Prostate gland (tissue), 2 donors: ENCODE measurements around the gene ERGIC3. TPM values are rescaled to one million over a fixed set of nuclear protein-coding genes. Genes with fewer than 3 reads are reported as not detected.
"Not testable (repeated sequence)": the region's sequence is repeated elsewhere in the genome, so short reads cannot be mapped to it uniquely, and the experiment has no call there.

Experiments used
- DNase-seq: peaks from one replicate; pipeline ENCODE4 v3.0.0-alpha.2; 2019; ENCODE audit warnings: low spot score
- H3K27ac ChIP-seq, 2 donors: fragments of 200-600 bp; sonication (generic); 2 replicates each; pipeline ENCODE4 v1.5.1; 2017 to 2019
- H3K27me3 ChIP-seq: fragments of 200-600 bp; sonication (generic); replicated peaks from 2 replicates; pipeline ENCODE4 v1.5.1; 2019; ENCODE audit not compliant: insufficient read depth
- H3K36me3 ChIP-seq, 2 donors: fragments of 200-600 bp; sonication (generic); 1 replicate in 1 of 2; 2 replicates in 1 of 2; pipeline versions ENCODE4 v1.5.1 to v1.8.1; 2017 to 2019
- H3K4me1 ChIP-seq: fragments of 200-600 bp; sonication (generic); replicated peaks from 2 replicates; pipeline ENCODE4 v1.5.1; 2019
- H3K4me3 ChIP-seq, 2 donors: fragments of 200-600 bp; sonication (generic); 2 replicates each; pipeline ENCODE4 v1.5.1; 2017 to 2019
- H3K9me3 ChIP-seq: fragments of 200-600 bp; sonication (generic); 2 replicates; pipeline ENCODE4 v1.5.1; 2017
- CTCF ChIP-seq, 4 experiments: fragments of 200-600 bp in 2 of 4; fragments of 450-650 bp in 2 of 4; sonication (generic) in 2 of 4; IDR thresholded peaks; 1 replicate in 3 of 4; 2 replicates in 1 of 4; pipeline ENCODE4 v1.5.1; 2016 to 2019; ENCODE audit warnings: antibody characterized with exemption in 4 of 4, mild to moderate bottlenecking in 2 of 4, moderate library complexity in 2 of 4
- POLR2A ChIP-seq: fragments of 450-650 bp; IDR thresholded peaks from one replicate; pipeline ENCODE4 v1.6.1; 2016; ENCODE audit warnings: antibody characterized with exemption, mild to moderate bottlenecking
- POLR2AphosphoS5 ChIP-seq: sonication (generic); formaldehyde crosslinking; IDR thresholded peaks from one replicate; pipeline ENCODE4 v1.6.1; 2017; ENCODE audit warnings: antibody characterized with exemption
- WGBS: methylation state at CpG from one replicate; pipeline ENCODE4 v1.1.5; 2018; 5-methylcytosine and 5-hydroxymethylcytosine counted together
- intact Hi-C: fragments of 100-400 bp; cut with DNase I; formaldehyde crosslinking; loops from one replicate; pipeline ENCODE4 v1.14.2; 2022
- total RNA-seq, 2 donors: library from RNA; depleted of rRNA; stranded (reverse); fragments of >200 nt; gene quantifications; one replicate each; pipeline ENCODE4 v1.1.0, GENCODE V29; 2016

ERGIC3 gene
- total RNA-seq, 2 donors from 2014 or later, result 277 to 282 TPM

GRCh38 chr20:35515949-35516645 lies 25.8 kb upstream of the ERGIC3 start:
- Histone ChIP-seq H3K27ac (no peak overlapping the region), H3K36me3 (no peaks in the 10 kb centered on the region), H3K4me3 (no peak overlapping the region), H3K27me3 (no peaks in the 10 kb centered on the region), H3K4me1 (no peaks in the 10 kb centered on the region), H3K9me3 (no peaks in the 10 kb centered on the region)
- 70% methylated on average over 3 of the region's 3 CpGs for WGBS
- TF ChIP-seq POLR2A (no peak), POLR2AphosphoS5 (no peak), CTCF (IDR thresholded peaks at IDR 0.05) (no peak)
- DNase-seq, result no peak
- intact Hi-C loops, result no loop called here

GRCh38 chr20:35517125-35517524 lies 24.8 kb upstream of the ERGIC3 start:
- no peak overlapping the region for H3K27ac ChIP-seq
- TF ChIP-seq POLR2AphosphoS5 (no peak), POLR2A (no peak), CTCF (IDR thresholded peaks at IDR 0.05) (no peak)
- H3K4me3 ChIP-seq, result no peak overlapping the region
- WGBS, result 76% methylated on average over 1 of the region's 1 CpG
- H3K4me1 ChIP-seq, result no peaks in the 10 kb centered on the region
- no peak for DNase-seq
- no peaks in the 10 kb centered on the region for H3K36me3 ChIP-seq
- intact Hi-C loops, result no loop called here
- no peaks in the 10 kb centered on the region for H3K27me3 ChIP-seq
- H3K9me3 ChIP-seq, result no peaks in the 10 kb centered on the region

GRCh38 chr20:35517767-35518166 lies 24.1 kb upstream of the ERGIC3 start:
- H3K4me1 ChIP-seq, H3K27ac ChIP-seq, H3K9me3 ChIP-seq, H3K4me3 ChIP-seq, H3K36me3 ChIP-seq, H3K27me3 ChIP-seq, intact Hi-C loops, DNase-seq: not testable (repeated sequence)
- 81% methylated on average over 5 of the region's 5 CpGs for WGBS

GRCh38 chr20:35518955-35519354 lies 22.9 kb upstream of the ERGIC3 start:
- no peaks in the 10 kb centered on the region for H3K4me1 ChIP-seq
- no peak for DNase-seq
- no peaks in the 10 kb centered on the region for H3K9me3 ChIP-seq
- intact Hi-C loops, result no loop called here
- WGBS, result 84% methylated on average over 9 of the region's 9 CpGs
- H3K27ac ChIP-seq, result no peak overlapping the region
- H3K27me3 ChIP-seq, result no peaks in the 10 kb centered on the region
- H3K4me3 ChIP-seq, result no peak overlapping the region
- H3K36me3 ChIP-seq, result no peaks in the 10 kb centered on the region
- TF ChIP-seq POLR2A, result no peak
- TF ChIP-seq POLR2AphosphoS5, result no peak
- TF ChIP-seq CTCF (IDR thresholded peaks at IDR 0.05), result no peak

GRCh38 chr20:35523298-35523888 lies 18.5 kb upstream of the ERGIC3 start:
- TF ChIP-seq POLR2AphosphoS5, result no peak
- TF ChIP-seq CTCF (IDR thresholded peaks at IDR 0.05), result peak in 1 of 4 experiments; percentile 35
- TF ChIP-seq POLR2A, result no peak
- H3K4me3 ChIP-seq, result no peak overlapping the region
- intact Hi-C loops, result no loop called here
- no peak overlapping the region for H3K27ac ChIP-seq
- no peaks in the 10 kb centered on the region for H3K27me3 ChIP-seq
- H3K9me3 ChIP-seq, result no peaks in the 10 kb centered on the region
- H3K4me1 ChIP-seq, result no peaks in the 10 kb centered on the region
- WGBS, result 77% methylated on average over 6 of the region's 6 CpGs
- DNase-seq, result no peak
- no peaks in the 10 kb centered on the region for H3K36me3 ChIP-seq
